Measurements from ENCODE around the gene SMIM23. TPM values are rescaled to one million over a fixed set of nuclear protein-coding genes. Genes with fewer than 3 reads are reported as not detected.

Gene SMIM23
- total RNA-seq, 2 donors from 2014 or later = not detected

DNA sequence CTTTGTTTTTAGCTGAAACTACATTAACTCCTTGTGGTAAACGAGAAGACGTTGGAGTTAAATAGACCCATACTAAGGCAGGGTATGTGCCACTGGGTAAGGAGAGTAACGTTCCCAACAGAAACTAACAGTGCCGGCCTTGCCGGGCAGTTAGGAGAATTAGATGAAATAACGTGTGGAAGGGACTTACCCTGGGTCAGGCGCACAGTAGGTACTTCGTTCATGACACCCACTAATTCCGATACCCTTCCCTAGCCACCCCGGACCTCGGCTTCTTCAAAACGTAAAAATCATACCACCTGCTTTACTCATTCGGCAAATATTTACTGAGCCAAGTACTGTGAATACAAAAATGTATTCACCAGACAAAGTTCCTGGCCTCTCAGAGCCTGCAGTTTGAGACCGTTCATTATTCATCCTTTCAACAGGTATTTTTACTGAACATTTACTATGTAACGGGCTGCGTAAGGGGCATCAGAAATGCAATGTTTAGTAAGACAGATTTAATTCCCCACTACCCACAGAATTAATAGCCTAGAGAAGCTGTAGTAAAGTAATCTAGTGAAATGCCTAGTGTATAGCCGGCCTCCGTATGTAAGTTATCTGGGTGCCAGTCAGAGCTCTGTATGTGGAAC is 3.2 kb upstream of the SMIM23 start:
- ATAC-seq (replicated peaks in 1 of 2) (no peak), DNase-seq (no peak)
- Mint-ChIP-seq H3K36me3 (ENCODE audit: insufficient read depth in 2 of 2) (no peaks in the 10 kb centered on the region), H3K9me3 (no peaks in the 10 kb centered on the region), H3K27ac (no peak overlapping the region), H3K4me1 (ENCODE audit: low read depth) (no peaks in the 10 kb centered on the region), H3K4me3 (no peak overlapping the region), H3K27me3 (ENCODE audit: low read depth) (peaks cover 21% of the 10 kb centered on the region)

DNA sequence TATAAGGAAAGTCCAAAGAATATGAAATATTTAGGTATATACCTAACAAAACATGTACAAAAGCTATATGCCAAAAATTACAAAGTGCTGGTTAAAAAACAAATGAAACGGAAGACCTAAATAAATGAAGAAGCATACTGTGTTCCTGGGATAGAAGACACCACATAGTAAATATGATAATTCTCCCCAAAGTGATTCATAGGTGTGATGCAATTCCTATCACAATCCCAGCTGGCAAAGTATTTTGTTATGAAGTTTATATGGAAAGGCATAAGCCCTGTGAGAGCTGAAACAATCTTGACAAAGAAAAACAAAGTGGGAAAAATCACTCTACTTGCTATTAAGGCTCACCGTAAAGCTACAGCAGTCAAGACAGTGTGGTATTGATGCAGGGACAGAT is 2.6 kb upstream of the SMIM23 start:
- H3K9me3 Mint-ChIP-seq = no peaks in the 10 kb centered on the region
- no peak overlapping the region for H3K27ac Mint-ChIP-seq
- no peak for DNase-seq
- no peaks in the 10 kb centered on the region for H3K4me1 Mint-ChIP-seq (ENCODE audit: low read depth)
- no peak overlapping the region for H3K4me3 Mint-ChIP-seq
- no peak for ATAC-seq (replicated peaks in 1 of 2)
- no peaks in the 10 kb centered on the region for H3K36me3 Mint-ChIP-seq (ENCODE audit: insufficient read depth in 2 of 2)
- peaks cover 25% of the 10 kb centered on the region for H3K27me3 Mint-ChIP-seq (ENCODE audit: low read depth)

DNA sequence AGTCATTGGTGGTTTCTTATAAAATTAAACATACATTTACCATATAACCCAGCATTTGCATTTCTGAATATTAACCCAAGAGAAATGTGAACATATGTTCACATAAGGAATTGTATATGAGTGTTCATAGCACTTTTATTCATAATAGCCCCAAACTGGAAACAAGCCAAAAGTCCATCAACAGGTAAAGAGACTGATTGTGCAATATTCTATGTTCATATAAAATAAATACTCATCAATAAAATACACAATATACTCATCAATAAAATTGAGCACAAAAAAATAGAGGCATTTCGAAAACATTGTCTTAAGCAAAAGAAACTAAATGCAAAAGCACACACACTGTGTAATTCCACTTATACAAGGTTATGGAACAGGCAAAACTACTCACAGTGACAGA is 3.7 kb downstream of the SMIM23 start:
- no peak overlapping the region for H3K4me3 Mint-ChIP-seq
- DNase-seq = no peak
- no peaks in the 10 kb centered on the region for H3K9me3 Mint-ChIP-seq
- H3K27me3 Mint-ChIP-seq (ENCODE audit: low read depth) = peaks cover 34% of the 10 kb centered on the region
- H3K4me1 Mint-ChIP-seq (ENCODE audit: low read depth) = no peaks in the 10 kb centered on the region
- no peak for ATAC-seq (replicated peaks in 1 of 2)
- H3K27ac Mint-ChIP-seq = no peak overlapping the region
- H3K36me3 Mint-ChIP-seq (ENCODE audit: insufficient read depth in 2 of 2) = no peaks in the 10 kb centered on the region

DNA sequence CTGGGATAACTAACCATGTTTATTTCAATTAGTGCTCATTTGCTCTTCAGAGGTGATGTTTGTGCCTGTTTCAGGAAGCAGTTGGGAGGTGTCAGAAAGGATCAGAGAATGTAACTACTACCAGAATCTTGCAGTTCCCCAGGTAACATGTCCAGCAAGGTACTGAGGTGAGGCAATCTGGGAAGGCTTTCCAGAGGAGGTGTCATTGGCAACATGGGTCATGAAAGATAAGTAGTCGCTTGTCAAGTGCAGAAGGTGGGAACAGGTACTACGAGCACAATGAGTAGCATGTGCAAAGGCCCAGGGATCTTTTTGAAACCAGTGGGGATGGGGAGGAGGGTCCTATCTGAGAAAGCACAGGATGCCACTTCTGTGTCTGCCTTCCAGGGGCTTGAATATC is 4.8 kb downstream of the SMIM23 start:
- Mint-ChIP-seq H3K4me3 (no peak overlapping the region), H3K27ac (no peak overlapping the region), H3K27me3 (ENCODE audit: low read depth) (peaks cover 34% of the 10 kb centered on the region), H3K36me3 (ENCODE audit: insufficient read depth in 2 of 2) (no peaks in the 10 kb centered on the region), H3K4me1 (ENCODE audit: low read depth) (no peaks in the 10 kb centered on the region), H3K9me3 (no peaks in the 10 kb centered on the region)
- no peak for ATAC-seq (replicated peaks in 1 of 2)
- no peak for DNase-seq

DNA sequence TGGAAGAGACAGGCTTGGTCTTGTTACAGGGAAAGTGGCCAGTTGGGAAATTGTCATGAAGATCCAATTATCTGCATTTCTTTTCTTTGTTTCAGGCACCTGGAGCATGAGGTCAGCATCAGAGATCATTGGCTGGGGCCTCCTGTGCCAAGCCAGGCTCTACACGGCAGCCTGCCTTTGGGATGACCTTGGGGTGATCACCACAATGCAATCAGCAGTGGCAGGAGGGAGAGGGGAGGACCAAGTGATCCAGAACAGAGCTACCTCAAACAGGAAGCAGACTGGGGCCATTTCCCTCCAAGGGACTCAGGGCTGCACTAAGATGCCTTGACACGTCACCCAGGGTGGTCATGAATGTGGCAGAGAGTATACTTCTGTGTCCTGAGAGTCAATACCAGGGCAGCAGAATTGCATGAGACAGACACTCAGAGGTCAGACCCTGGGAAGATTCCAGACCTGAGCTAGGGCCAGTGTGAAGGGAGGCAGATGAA is 8.9 kb downstream of the SMIM23 start:
- ATAC-seq (replicated peaks in 1 of 2) (no peak), DNase-seq (no peak)
- no peaks in the 10 kb centered on the region for H3K4me1 Mint-ChIP-seq (ENCODE audit: low read depth)
- H3K9me3 Mint-ChIP-seq = no peaks in the 10 kb centered on the region
- no peak overlapping the region for H3K4me3 Mint-ChIP-seq
- H3K27ac Mint-ChIP-seq = no peak overlapping the region
- no peaks in the 10 kb centered on the region for H3K36me3 Mint-ChIP-seq (ENCODE audit: insufficient read depth in 2 of 2)
- H3K27me3 Mint-ChIP-seq (ENCODE audit: low read depth) = peaks cover 23% of the 10 kb centered on the region

DNA sequence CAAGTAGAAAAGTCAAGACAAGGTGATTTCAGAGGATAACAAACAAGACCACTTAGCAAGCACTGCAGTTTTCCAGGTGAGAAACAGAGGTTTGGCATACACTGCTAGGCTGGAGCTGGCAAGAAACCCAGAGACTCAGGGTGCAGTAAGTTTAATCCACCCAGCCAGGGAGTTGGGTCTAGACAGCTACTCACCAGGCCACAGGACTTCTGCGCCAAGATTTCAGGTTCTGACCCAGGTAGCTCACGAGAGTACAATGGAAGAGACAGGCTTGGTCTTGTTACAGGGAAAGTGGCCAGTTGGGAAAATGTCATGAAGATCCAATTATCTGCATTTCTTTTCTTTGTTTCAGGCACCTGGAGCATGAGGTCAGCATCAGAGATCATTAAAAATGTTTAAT is 9.8 kb downstream of the SMIM23 start:
- H3K27me3 Mint-ChIP-seq (ENCODE audit: low read depth) = peaks cover 16% of the 10 kb centered on the region
- H3K36me3 Mint-ChIP-seq (ENCODE audit: insufficient read depth in 2 of 2) = no peaks in the 10 kb centered on the region
- no peak overlapping the region for H3K4me3 Mint-ChIP-seq

DNA sequence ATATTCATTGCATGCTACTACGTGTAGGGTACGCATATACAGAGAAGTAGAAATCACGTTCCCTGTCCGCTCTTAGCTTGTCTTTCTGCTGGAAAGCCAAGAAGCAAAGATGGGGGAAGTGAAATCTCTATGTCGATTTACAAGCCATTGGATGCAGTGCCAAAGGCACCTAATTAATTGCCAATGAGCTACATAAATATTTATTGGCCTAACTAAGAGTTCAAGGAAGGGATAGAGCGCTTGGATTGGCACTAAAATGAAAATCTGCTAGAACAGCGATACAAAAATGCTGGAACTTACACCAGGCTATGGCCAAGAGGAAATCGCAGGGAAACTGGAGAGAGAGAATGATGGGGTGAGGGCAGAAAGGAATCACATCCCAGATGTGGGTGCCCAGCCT is 10.8 kb downstream of the SMIM23 start:
- Mint-ChIP-seq H3K36me3 (ENCODE audit: insufficient read depth in 2 of 2) (no peaks in the 10 kb centered on the region), H3K27me3 (ENCODE audit: low read depth) (peaks cover 7% of the 10 kb centered on the region), H3K4me3 (no peak overlapping the region), H3K27ac (no peak overlapping the region), H3K4me1 (ENCODE audit: low read depth) (no peaks in the 10 kb centered on the region), H3K9me3 (no peaks in the 10 kb centered on the region)
- DNase-seq = no peak
- no peak for ATAC-seq (replicated peaks in 1 of 2)

More for the DNA sequence above, 9.8 kb downstream of the SMIM23 start:
- H3K27ac Mint-ChIP-seq = no peak overlapping the region
- DNase-seq (no peak), ATAC-seq (replicated peaks in 1 of 2) (no peak)
- no peaks in the 10 kb centered on the region for H3K4me1 Mint-ChIP-seq (ENCODE audit: low read depth)
- H3K9me3 Mint-ChIP-seq = no peaks in the 10 kb centered on the region

DNA sequence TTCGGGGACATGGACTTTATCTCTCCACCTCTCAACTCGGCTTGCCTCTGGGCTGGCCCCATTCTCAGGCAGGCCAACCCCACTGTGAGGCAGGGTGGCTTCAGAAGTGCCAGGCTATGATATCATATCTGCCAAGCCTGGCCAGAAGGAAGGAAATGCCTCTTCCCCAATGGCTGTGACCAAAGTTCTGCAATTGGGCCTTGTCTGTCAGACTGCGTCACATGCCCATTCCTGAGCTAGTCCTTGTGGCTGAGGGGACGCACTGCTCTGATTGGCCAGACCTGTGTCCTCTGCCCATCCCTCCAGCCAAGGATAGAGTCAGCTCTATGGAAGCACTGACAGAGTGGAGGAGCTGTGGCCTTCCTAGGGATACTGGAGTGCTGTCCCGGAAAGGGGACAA is 11.9 kb downstream of the SMIM23 start:
- Mint-ChIP-seq H3K27ac (no peak overlapping the region), H3K9me3 (no peaks in the 10 kb centered on the region), H3K4me3 (no peak overlapping the region), H3K27me3 (ENCODE audit: low read depth) (peaks cover 7% of the 10 kb centered on the region), H3K36me3 (ENCODE audit: insufficient read depth in 2 of 2) (no peaks in the 10 kb centered on the region), H3K4me1 (ENCODE audit: low read depth) (no peaks in the 10 kb centered on the region)
- no peak for ATAC-seq (replicated peaks in 1 of 2)
- no peak for DNase-seq

DNA sequence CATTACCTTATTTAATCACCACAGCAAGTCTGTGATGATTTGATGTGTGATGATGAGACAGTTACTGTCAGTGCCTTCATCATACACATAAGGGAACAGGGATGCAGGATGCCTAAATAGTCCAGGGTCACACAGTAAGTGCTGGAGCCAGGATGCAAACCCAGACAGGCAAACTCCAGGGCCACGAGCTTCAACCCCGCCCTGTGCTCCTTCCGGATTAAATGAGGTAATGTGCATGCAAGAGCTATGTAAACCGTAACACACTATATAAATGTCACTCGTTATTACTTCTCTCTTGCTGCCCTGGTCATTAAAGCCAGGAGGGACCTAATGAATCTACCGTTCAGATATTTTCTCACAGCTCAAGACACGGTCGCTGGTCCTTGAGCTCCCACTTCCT is 12.8 kb downstream of the SMIM23 start:
- H3K36me3 Mint-ChIP-seq (ENCODE audit: insufficient read depth in 2 of 2) = no peaks in the 10 kb centered on the region
- no peak overlapping the region for H3K4me3 Mint-ChIP-seq
- H3K27ac Mint-ChIP-seq = no peak overlapping the region
- no peaks in the 10 kb centered on the region for H3K4me1 Mint-ChIP-seq (ENCODE audit: low read depth)
- DNase-seq (no peak), ATAC-seq (replicated peaks in 1 of 2) (no peak)
- H3K9me3 Mint-ChIP-seq = no peaks in the 10 kb centered on the region
- H3K27me3 Mint-ChIP-seq (ENCODE audit: low read depth) = peaks cover 7% of the 10 kb centered on the region

DNA sequence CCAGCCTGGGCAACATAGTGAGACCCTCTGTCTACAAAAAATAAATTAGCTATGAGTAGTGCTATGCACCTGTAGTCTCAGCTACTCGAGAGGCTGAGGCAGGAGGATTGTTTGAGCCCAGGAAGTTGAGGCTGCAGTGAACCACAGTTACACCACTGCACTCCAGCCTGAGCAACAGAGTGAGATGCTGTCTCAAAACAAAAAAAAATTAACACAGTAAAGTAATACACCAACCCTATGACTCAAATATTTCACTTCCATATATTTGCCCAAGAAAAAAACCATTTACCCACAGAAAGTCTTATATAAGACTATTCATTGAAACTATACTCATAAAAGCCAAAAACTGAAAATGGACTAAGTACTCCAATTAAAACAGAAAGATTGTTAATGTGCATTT is 16.2 kb downstream of the SMIM23 start:
- H3K4me1 Mint-ChIP-seq (ENCODE audit: low read depth) = peaks cover 5% of the 10 kb centered on the region
- H3K27ac Mint-ChIP-seq = no peak overlapping the region
- H3K4me3 Mint-ChIP-seq = no peak overlapping the region
- peak; percentile 37 to 57 for ATAC-seq (replicated peaks in 1 of 2)
- no peaks in the 10 kb centered on the region for H3K36me3 Mint-ChIP-seq (ENCODE audit: insufficient read depth in 2 of 2)
- peaks cover 33% of the 10 kb centered on the region for H3K27me3 Mint-ChIP-seq (ENCODE audit: low read depth)
- DNase-seq = no peak
- H3K9me3 Mint-ChIP-seq = no peaks in the 10 kb centered on the region

DNA sequence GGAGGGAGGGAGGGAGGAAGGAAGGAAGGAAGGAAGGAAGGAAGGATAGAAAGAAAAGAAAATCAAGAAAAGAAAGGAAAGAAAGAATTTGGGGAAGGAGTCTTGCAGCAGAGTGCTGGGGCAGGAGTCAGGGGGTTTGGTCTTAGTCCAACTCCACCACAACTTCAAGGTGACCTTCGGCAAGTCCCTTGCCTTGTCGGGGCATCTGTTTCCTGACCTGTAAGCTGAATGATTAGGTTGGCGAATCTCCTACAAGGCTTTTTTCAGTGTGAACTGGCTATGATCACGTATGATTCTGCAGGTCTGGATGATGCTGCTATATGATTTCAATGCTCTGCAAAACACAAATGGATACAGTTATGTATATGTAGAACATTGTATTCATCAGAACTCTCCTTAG is 20.1 kb downstream of the SMIM23 start:
- H3K4me1 Mint-ChIP-seq (ENCODE audit: low read depth) = peaks cover 13% of the 10 kb centered on the region

DNA sequence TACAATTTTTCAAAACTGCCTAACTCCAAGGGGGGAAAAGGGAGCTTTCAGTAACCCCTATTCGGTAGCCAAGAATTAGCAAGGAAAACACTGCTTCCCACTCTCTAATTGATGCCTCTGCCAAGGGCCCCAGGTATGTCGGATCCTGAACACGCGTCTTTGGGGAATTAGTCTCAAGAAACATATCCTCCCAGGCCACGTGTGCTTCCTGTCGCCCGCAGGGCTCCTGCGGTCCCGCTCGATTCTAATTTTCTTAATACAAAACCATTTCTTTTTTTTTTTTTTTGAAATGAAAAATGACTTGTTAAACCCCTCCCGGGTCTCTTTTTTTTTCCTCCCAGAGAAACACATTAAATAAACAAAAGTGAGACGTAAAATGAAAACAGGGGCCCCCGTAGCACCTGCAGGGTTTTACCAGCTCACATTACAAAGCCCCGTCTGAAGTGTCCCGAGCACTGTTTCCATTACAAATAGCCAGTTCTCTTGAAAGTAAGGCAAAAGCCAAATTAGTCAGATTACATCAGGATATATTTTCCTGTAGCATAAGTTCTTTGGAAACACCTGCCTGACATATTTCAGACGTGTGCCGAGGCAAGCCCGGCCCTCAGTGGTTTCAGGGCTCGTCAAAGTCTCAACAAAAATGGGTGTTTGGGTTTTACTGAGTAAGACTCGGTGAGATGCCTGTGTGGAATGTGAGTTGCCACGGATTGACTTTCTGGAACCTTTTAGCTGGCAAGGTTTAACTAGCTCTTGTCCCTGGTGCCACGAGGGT is 21.5 kb downstream of the SMIM23 start:
- peaks cover 13% of the 10 kb centered on the region for H3K4me1 Mint-ChIP-seq (ENCODE audit: low read depth)
- DNase-seq (no peak), ATAC-seq (replicated peaks in 1 of 2) (no peak)
- H3K4me3 Mint-ChIP-seq = peak overlapping the region; percentile 44 to 57
- peaks cover 42% of the 10 kb centered on the region for H3K27me3 Mint-ChIP-seq (ENCODE audit: low read depth)
- peaks cover 0 to 3% of the 10 kb centered on the region in 2 donors for H3K36me3 Mint-ChIP-seq (ENCODE audit: insufficient read depth in 2 of 2)
- peaks cover 3 to 7% of the 10 kb centered on the region in 2 donors for H3K9me3 Mint-ChIP-seq
- H3K27ac Mint-ChIP-seq = no peak overlapping the region

More for the DNA sequence above, 20.1 kb downstream of the SMIM23 start:
- no peak overlapping the region for H3K27ac Mint-ChIP-seq
- ATAC-seq (replicated peaks in 1 of 2) (no peak), DNase-seq (no peak)
- H3K4me3 Mint-ChIP-seq = no peak overlapping the region
- peaks cover under 1 to 5% of the 10 kb centered on the region in 2 donors for H3K9me3 Mint-ChIP-seq
- H3K27me3 Mint-ChIP-seq (ENCODE audit: low read depth) = peaks cover 42% of the 10 kb centered on the region
- H3K36me3 Mint-ChIP-seq (ENCODE audit: insufficient read depth in 2 of 2) = peaks cover 0 to 3% of the 10 kb centered on the region in 2 donors

DNA sequence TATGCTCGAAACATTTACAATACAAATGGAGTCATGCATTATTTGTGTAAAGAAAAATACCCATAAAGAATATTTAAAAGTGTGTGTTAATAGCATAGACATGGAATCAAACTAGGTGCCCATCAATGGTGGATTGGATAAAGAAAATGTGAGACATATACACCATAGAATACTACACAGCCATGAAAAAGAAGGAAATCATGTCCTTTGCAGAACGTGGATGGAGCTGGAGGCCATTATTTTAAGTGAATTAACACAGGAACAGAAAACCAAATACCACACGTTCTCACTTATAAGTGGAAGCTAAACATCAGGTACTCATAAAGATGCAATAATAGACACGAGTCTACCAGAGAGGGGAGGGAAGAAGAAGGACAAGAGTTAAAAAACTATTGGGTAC is 22.8 kb downstream of the SMIM23 start:
- Mint-ChIP-seq H3K36me3 (ENCODE audit: insufficient read depth in 2 of 2) (peaks cover 0 to 3% of the 10 kb centered on the region in 2 donors), H3K4me3 (no peak overlapping the region), H3K27me3 (ENCODE audit: low read depth) (peaks cover 41% of the 10 kb centered on the region), H3K4me1 (ENCODE audit: low read depth) (peaks cover 13% of the 10 kb centered on the region), H3K27ac (no peak overlapping the region), H3K9me3 (peaks cover 3 to 10% of the 10 kb centered on the region in 2 donors)
- no peak for ATAC-seq (replicated peaks in 1 of 2)
- DNase-seq = no peak

All from activated T-cell treated with anti-CD3 and anti-CD28 coated beads, Interleukin-2, amount 50 U/mL, for 72 hours (primary cell).